ENCODE data around the gene ESPNL.

- TF ChIP-seq CTCF (IDR thresholded peaks at IDR 0.05) (no peak), POLR2A (IDR thresholded peaks at IDR 0.05) (no peak), EP300 (IDR thresholded peaks at IDR 0.05) (no peak)
These were observed 24.5 kb downstream of the ESPNL start for GRCh38 chr2:238124488-238125126.

Data from tibial nerve (tissue), 4 donors.